ENCODE data around the gene L3MBTL1.
A peak's percentile ranks its signal among the peaks of the same experiment; 100 is the strongest.
"Not testable (repeated sequence)": the region's sequence is repeated elsewhere in the genome, so short reads cannot be mapped to it uniquely, and the experiment has no call there.

The L3MBTL1 gene

DNA sequence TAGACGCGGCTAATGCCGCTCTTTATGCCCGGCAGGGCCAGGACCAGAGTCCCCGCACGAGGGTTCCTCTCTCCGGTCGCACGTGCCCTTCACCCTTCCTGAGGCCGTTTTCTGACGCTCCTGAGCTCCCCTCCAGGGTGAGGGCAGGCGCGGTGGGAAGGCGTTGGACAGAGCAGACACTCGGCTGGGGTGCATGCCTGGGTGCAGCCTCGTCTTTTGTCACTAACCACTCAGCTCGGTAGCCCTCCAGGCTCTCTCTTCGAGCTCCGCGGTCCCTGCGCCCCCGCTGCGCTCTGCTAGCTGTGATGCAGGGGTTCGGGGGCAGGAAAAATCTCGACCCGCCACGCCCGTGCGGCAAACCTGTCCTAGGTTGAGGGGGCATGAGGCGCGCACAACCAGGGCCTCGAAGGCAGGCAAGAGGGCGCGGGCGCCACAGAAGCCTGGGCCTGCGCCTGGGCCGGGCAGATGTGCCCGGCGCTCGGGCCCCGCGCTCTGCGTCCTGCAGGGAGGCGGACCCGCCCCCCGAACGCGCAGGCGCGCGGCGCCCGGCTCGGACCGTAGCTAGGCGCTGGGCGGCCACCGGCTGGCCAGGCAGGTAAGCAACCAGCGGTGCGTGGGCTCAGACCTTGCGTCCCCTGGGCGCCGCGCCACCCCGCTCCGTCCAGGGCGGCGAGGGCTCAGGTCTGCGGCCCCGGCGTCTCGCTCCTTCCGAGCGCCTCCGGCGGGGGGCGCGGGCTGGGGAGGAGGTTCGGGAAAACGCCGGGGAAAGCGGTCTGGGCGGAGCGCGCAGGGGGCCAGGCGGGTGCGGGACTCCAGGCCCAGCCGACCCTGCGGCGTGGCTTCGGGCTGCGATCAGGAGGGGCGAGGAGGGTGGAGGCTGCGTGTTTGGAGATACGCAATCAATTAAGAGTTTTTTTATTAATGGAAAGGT is at the start of gene L3MBTL1:
TSS of gene L3MBTL1 (plus strand) at position 548 of the 931 bp plus-strand sequence. CDS start 5,807 bp downstream, outside the sequence.
- peak; percentile 81 for DNase-seq (ENCODE audit: low spot score)

- DNase-seq (ENCODE audit: low spot score): no peak
Observed at GRCh38 chr20:43458422-43458924, 49.0 kb upstream of the L3MBTL1 start.

DNA sequence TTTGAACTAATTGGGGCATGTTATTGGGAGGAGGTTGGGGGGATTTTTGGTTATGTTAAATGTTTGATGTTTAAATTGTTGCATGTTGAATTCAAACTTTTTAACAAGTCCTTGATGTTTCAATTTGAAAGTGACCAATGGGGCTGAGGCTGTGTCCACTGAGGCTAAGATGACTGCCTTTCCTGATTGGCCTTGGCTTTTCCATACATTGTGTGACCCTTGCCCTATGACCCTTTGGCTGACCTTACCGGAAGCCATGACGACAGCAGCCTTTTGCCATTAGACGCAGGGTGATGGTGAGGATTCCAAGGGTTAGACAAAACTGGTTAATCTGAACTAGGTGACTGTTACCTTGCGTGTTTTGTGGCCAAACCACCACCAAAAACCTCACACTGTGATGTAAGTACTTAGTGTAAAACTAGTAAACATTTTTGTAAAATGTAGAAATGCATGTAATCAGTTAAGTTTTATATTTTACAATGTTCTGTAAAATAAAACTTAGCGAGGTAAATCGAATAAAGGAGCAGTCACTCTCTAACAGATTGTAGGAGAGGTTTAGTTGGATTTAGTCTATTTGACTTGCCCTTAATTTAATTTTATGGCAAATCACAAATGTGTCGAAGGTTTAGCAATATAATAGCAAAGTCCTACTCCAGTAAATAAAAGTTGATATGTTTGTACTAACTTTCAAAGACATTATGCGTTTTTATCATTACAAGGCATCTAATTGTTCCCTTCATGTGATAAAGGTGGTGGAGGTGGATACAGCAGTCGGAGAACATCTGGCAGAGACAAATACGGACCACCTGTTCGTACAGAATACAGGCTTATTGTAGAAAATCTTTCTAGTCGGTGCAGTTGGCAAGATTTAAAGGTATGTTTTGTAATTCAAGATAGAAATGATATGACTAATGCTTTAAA is 48.2 kb upstream of the L3MBTL1 start:
- DNase-seq (ENCODE audit: low spot score): no peak

GRCh38 chr20:43460172-43460829 is 47.2 kb upstream of the L3MBTL1 start:
- DNase-seq (ENCODE audit: low spot score): no peak

DNA sequence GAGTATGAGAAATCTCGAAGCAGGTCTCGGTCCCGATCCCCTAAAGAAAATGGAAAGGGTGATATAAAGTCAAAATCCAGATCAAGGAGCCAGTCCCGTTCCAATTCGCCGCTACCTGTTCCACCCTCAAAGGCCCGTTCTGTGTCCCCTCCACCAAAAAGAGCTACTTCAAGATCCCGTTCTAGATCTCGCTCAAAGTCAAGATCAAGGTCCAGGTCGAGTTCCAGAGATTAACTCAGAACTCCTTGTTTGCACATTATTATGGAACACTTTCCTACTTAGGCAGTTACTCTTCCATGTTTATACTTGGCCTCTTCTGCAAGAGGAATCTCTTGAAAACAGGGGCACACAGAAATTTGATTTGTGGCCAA is 46.7 kb upstream of the L3MBTL1 start:
- no peak for DNase-seq (ENCODE audit: low spot score)

- DNase-seq (ENCODE audit: low spot score): no peak
Observed at GRCh38 chr20:43461894-43462659, 45.4 kb upstream of the L3MBTL1 start.

DNA sequence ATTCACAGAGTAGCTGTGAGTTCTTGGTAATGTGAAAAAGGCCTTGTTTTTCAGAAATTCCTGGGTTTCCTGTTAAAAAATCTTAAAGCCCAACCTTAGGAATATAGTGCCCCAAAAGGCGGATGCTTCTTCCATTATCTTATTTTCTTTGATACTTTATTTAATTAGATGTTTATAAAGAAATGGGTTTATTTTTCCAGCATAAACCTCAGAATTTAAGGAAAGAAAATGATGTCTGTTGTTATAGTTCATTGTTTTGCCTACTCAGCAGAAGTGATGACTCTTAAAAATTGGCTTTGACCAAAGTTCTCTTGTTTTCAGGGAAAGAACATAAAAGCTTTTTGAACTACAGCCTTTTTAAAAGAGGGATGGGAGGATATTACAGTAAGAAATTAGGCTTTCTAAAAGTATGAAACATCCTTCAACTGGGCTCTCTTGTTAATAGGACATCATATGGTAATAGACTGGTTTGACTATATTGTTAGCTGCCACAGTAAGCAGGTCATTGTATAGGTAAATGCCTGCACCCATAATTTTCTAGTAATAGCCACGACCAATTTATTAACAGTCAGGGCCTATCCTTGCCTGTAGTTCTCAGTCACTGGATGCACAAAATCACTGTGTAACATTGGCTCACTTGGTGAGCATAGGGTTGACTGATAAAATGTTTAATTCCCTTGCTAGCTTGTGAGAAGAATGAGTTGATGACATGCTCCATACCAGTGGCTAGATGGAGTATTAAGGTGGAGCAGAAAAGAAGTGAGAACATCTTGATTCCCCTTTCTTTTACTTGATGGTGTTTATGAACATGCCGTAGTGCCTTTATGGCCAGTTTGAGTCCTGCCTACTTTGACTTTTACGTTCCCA is 44.6 kb upstream of the L3MBTL1 start:
- DNase-seq (ENCODE audit: low spot score): no peak

- no peak for DNase-seq (ENCODE audit: low spot score)
Observed at GRCh38 chr20:43463527-43464218, 43.8 kb upstream of the L3MBTL1 start.

GRCh38 chr20:43464219-43464790 is 43.2 kb upstream of the L3MBTL1 start:
- DNase-seq (ENCODE audit: low spot score): no peak

DNA sequence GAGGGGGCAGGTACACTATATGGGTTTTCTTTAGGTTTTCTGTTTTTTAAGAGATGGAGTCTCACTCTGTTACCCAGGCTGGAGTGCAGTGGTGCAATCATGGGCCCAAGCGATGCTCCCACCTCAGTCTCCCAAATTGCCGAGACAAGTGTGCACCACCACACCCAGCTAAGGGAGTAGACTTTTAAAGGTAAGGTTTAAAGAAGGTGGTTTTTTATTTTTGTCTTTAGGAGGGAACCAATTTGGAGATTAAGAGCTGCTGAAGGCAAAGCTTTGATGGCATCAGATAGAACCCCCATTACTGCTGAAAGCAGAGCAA is 41.9 kb upstream of the L3MBTL1 start:
- no peak for DNase-seq (ENCODE audit: low spot score)

- no peak for DNase-seq (ENCODE audit: low spot score)
Observed at GRCh38 chr20:43467589-43467988, 39.9 kb upstream of the L3MBTL1 start.

GRCh38 chr20:43472671-43473380 is 34.7 kb upstream of the L3MBTL1 start:
- DNase-seq (ENCODE audit: low spot score): no peak

DNA sequence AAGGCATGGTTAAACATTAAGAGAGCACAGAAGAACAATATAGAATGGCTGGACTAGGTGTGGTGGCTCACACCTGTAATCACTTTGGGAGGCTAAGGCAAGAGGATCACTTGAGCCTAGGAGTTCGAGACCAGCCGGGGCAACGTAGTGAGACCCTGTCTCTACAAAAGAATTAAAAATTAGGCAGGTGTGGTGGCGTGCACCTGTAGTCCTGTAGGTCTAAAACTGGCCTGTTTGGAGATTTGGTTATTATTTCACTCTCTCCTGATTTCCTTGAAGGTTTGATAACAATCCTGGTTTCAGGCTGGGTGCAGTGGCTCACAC is 34.2 kb upstream of the L3MBTL1 start:
- no peak for DNase-seq (ENCODE audit: low spot score)

GRCh38 chr20:43477193-43477592 is 30.3 kb upstream of the L3MBTL1 start:
- DNase-seq (ENCODE audit: low spot score): no peak

DNA sequence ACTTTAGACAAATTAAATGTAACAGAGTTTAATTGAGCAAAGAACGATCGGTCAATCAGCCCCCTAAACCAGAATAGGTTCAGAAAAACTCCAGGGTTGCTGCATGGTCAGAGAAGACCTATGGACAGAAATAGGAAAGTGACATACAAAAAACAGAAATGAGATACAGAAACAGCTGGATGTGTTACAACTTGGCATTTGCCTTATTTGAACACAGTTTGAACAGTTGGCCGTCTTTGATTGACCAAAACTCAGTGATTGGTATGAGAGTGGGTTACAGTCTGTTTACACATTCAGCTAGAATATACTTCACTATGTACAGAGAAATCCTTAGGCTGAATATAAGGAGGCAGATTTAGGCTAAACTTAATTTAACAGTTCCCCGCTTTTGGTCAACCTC is 29.9 kb upstream of the L3MBTL1 start:
- DNase-seq (ENCODE audit: low spot score): no peak

- no peak for DNase-seq (ENCODE audit: low spot score)
Observed at GRCh38 chr20:43490038-43490437, 17.5 kb upstream of the L3MBTL1 start.

- no peak for DNase-seq (ENCODE audit: low spot score)
Observed at GRCh38 chr20:43492101-43492500, 15.4 kb upstream of the L3MBTL1 start.

DNA sequence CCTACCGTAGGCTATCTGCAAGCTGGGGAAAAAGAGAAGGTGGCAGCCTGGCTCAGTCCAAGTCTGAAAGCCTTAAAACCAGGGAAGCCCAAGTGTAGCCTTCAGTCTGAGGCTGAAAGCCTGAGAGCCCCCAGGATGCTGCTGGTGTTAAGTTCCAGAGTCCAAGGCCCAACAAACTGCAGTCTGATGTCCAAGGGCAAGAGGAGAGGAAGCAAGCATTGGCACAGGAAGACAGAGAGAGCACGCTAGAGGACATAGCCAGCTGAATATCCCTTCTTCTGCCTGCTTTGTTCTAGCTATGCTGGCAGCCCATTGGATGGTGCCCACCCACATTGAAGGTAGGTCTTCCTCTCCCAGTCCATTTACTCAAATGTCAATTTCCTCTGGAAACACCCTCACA is 12.1 kb upstream of the L3MBTL1 start:
- no peak for DNase-seq (ENCODE audit: low spot score)

GRCh38 chr20:43502021-43502420 is 5.5 kb upstream of the L3MBTL1 start:
- DNase-seq (ENCODE audit: low spot score): not testable (repeated sequence)
